GM18909 (cell line): ENCODE results near the gene RASA3.

Experiments used
- ATAC-seq: cut with Tn5 transposase; IDR thresholded peaks from one replicate; pipeline ENCODE4 v1.9.1; 2021; ENCODE audit warnings: mild to moderate bottlenecking; ENCODE audit not compliant: unreplicated experiment, poor library complexity

RASA3 gene

GRCh38 chr13:113931841-113932459 lies 200.5 kb downstream of the RASA3 start:
- ATAC-seq, result no peak

GRCh38 chr13:113930671-113931637 lies 201.5 kb downstream of the RASA3 start:
- peak; percentile 67 for ATAC-seq

GRCh38 chr13:113929628-113930615 lies 202.5 kb downstream of the RASA3 start:
- no peak for ATAC-seq

DNA sequence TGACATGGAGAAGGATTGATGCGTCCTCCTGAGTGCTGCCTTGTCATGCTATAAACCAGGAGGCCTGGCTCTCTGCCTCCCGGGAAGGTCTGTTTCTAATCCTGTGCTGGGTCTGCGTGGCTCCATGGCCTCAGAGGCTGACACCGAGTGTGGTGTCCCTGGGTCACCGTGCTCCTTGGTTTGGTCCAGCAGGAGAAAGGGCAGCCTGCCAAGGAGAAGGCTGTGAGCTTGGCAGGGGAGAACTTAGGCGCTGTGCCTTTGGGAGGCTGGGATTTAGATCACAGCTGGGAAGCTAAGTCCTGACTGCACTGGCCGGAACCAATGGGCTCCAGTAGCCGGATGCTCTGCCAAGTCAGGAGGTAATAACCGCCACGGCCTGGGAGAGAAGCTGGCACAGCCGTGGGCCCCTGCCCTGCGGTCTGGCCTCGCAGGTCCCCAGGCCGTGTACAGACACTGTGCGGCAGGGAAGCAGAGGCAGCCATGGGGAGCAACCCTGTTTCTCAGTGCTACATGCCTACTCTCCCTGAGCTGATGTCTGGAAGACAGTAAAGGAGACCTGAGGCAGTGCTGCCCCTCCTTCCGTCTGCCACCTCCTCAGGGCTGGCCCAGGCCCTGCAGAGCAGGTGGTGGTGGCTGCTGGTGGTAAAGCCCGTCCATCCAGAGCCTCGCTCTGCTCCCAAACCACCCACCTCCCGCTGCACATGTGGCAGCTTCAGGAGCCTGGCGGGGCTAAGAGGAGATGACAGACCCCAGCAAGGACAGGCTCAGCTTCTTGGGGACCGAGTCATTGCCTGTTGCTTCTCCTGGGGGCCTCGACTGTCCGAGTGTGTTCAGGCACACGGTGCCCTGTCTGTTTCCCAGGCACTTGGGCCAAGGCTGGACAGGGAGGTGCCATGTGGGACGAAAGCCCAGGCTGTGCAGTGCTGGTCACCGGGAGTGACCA lies 203.5 kb downstream of the RASA3 start:
- ATAC-seq, result no peak
